PC-3 (cell line): ENCODE data around the gene SPESP1.

Experiments
- CTCF ChIP-seq: fragments of 300-600 bp; sonication (generic); conservative IDR thresholded peaks from 2 replicates; pipeline ENCODE4 v1.5.1; 2017; ENCODE audit warnings: antibody characterized with exemption, low read depth, mild to moderate bottlenecking, low read length
- EZH2 ChIP-seq: fragments of 300-600 bp; sonication (generic); IDR thresholded peaks from one replicate; pipeline ENCODE4 v1.6.1; 2017; ENCODE audit warnings: antibody characterized with exemption, mild to moderate bottlenecking, low read length; ENCODE audit not compliant: unreplicated experiment

- TF ChIP-seq CTCF = no peak
- no peak for TF ChIP-seq EZH2
Measured at GRCh38 chr15:68910341-68910740, 20.0 kb upstream of the SPESP1 start.
